HL-60 (cell line): Measurements from ENCODE around the gene BABAM2.

ENCODE experiments used
- CTCF ChIP-seq: IDR thresholded peaks from one replicate; pipeline ENCODE4 v1.5.1; 2011; ENCODE audit warnings: low read length, control low read depth, inconsistent platforms; ENCODE audit not compliant: insufficient read depth
- POLR2AphosphoS5 ChIP-seq: IDR thresholded peaks from 2 replicates; pipeline ENCODE4 v1.6.1; 2012; ENCODE audit warnings: low read depth

- TF ChIP-seq POLR2AphosphoS5 (no peak), CTCF (no peak)
Observed at GRCh38 chr2:28187186-28187585, 296.7 kb downstream of the BABAM2 start.
